HG02885 (cell line): Measurements from ENCODE around the gene TBL1X.

Experiments
- ATAC-seq: cut with Tn5 transposase; IDR thresholded peaks from one replicate; pipeline ENCODE4 v1.9.1; 2021; ENCODE audit warnings: mild to moderate bottlenecking; ENCODE audit not compliant: unreplicated experiment, poor library complexity

The TBL1X gene

GRCh38 chrX:9656277-9656676 lies 191.4 kb downstream of the TBL1X start:
- no peak for ATAC-seq

- ATAC-seq, result no peak
These were observed 192.0 kb downstream of the TBL1X start for GRCh38 chrX:9656871-9657270.

- ATAC-seq, result no peak
These were observed 192.9 kb downstream of the TBL1X start for GRCh38 chrX:9657590-9658256.

- ATAC-seq, result no peak
These were observed 193.6 kb downstream of the TBL1X start for GRCh38 chrX:9658409-9658808.

- ATAC-seq, result no peak
These were observed 194.8 kb downstream of the TBL1X start for GRCh38 chrX:9659571-9660195.

GRCh38 chrX:9662148-9662547 lies 197.3 kb downstream of the TBL1X start:
- ATAC-seq, result no peak

GRCh38 chrX:9663216-9663615 lies 198.4 kb downstream of the TBL1X start:
- no peak for ATAC-seq

GRCh38 chrX:9664224-9664623 lies 199.4 kb downstream of the TBL1X start:
- ATAC-seq, result no peak

GRCh38 chrX:9665113-9665512 lies 200.3 kb downstream of the TBL1X start:
- ATAC-seq, result no peak

GRCh38 chrX:9668537-9668936 lies 203.7 kb downstream of the TBL1X start:
- ATAC-seq, result no peak

GRCh38 chrX:9670136-9670814 lies 205.4 kb downstream of the TBL1X start:
- no peak for ATAC-seq

- ATAC-seq, result peak; percentile 72
These were observed 207.1 kb downstream of the TBL1X start for GRCh38 chrX:9671998-9672397.

- ATAC-seq, result no peak
These were observed 211.4 kb downstream of the TBL1X start for GRCh38 chrX:9676306-9676705.

- ATAC-seq, result no peak
These were observed 211.9 kb downstream of the TBL1X start for GRCh38 chrX:9676738-9677097.

GRCh38 chrX:9677098-9677739 lies 212.4 kb downstream of the TBL1X start:
- ATAC-seq, result peak; percentile 98

GRCh38 chrX:9678215-9678965 lies 213.5 kb downstream of the TBL1X start:
- ATAC-seq, result no peak

GRCh38 chrX:9681011-9681410 lies 216.2 kb downstream of the TBL1X start:
- ATAC-seq, result no peak

- no peak for ATAC-seq
These were observed 216.6 kb downstream of the TBL1X start for GRCh38 chrX:9681422-9681821.

- no peak for ATAC-seq
These were observed 217.6 kb downstream of the TBL1X start for GRCh38 chrX:9682456-9682855.

- ATAC-seq, result no peak
These were observed 218.0 kb downstream of the TBL1X start for GRCh38 chrX:9682861-9683260.

- no peak for ATAC-seq
These were observed 218.5 kb downstream of the TBL1X start for GRCh38 chrX:9683350-9683749.
